K562 (cell line): ENCODE results near the gene TBXAS1. TPM values are rescaled to one million over a fixed set of nuclear protein-coding genes. Genes with fewer than 3 reads are reported as not detected.
A peak's percentile ranks its signal among the peaks of the same experiment; 100 is the strongest.

ENCODE experiments used
- ARID3B ChIP-seq: fragments of 250-450 bp; sonication (Bioruptor Pico); IDR thresholded peaks from 2 replicates; pipeline ENCODE4 v1.4.0; 2020; ENCODE audit warnings: borderline replicate concordance
- ARNT ChIP-seq, 2 experiments: fragments of 450-650 bp; IDR thresholded peaks; 2 replicates each; pipeline ENCODE4 v1.6.1; 2016; ENCODE audit warnings: mild to moderate bottlenecking in 1 of 2
- BRD9 ChIP-seq: fragments of 450-650 bp; IDR thresholded peaks from 2 replicates; pipeline ENCODE4 v1.6.1; 2018; ENCODE audit warnings: low read depth; ENCODE audit not compliant: partially characterized antibody
- C11orf30 ChIP-seq: fragments of 450-650 bp; IDR thresholded peaks from 2 replicates; pipeline ENCODE4 v1.6.1; 2016; ENCODE audit warnings: low read depth, mild to moderate bottlenecking
- CCAR2 ChIP-seq: fragments of 200-400 bp; formaldehyde crosslinking; IDR thresholded peaks from 2 replicates; pipeline ENCODE4 v1.6.1; 2017; ENCODE audit warnings: mild to moderate bottlenecking, low read depth, low read length
- E2F6 ChIP-seq, 2 experiments: IDR thresholded peaks; 2 replicates each; pipeline ENCODE4 v1.6.1; 2011; ENCODE audit warnings: borderline replicate concordance in 1 of 2, control low read depth in 1 of 2, low read depth in 1 of 2, low read length in 1 of 2, mild to moderate bottlenecking in 1 of 2, mixed read lengths in 1 of 2, moderate library complexity in 1 of 2; ENCODE audit not compliant: insufficient read depth in 1 of 2, insufficient read length in 1 of 2, poor library complexity in 1 of 2, severe bottlenecking in 1 of 2; ENCODE audit errors: extremely low read depth in 1 of 2
- EGR1 ChIP-seq: fragments of 450-650 bp; conservative IDR thresholded peaks from 2 replicates; pipeline ENCODE4 v1.6.1; 2017; ENCODE audit warnings: mild to moderate bottlenecking
- ELK1 ChIP-seq: sonication (generic); formaldehyde crosslinking; IDR thresholded peaks from 2 replicates; pipeline ENCODE4 v1.8.1; 2022; ENCODE audit warnings: missing genetic modification reagents
- ERF ChIP-seq: fragments of 450-650 bp; formaldehyde crosslinking; IDR thresholded peaks from 2 replicates; pipeline ENCODE4 v1.4.0; 2020; ENCODE audit warnings: mild to moderate bottlenecking, mixed read lengths
- GTF2E2 ChIP-seq: fragments of 200-800 bp; sonication (Bioruptor generic); IDR thresholded peaks from 2 replicates; pipeline ENCODE4 v1.6.1; 2016; ENCODE audit warnings: missing genetic modification characterization, missing compliant biosample characterization
- IFI16 ChIP-seq: fragments of 250-450 bp; sonication (Bioruptor Pico); IDR thresholded peaks from 2 replicates; pipeline ENCODE4 v2.1.2; 2022; ENCODE audit warnings: mild to moderate bottlenecking, inconsistent platforms
- NCOA1 ChIP-seq: fragments of 450-650 bp; IDR thresholded peaks from 2 replicates; pipeline ENCODE4 v1.6.1; 2016; ENCODE audit warnings: low read depth
- NFRKB ChIP-seq: fragments of 450-650 bp; IDR thresholded peaks from 2 replicates; pipeline ENCODE4 v1.6.1; 2016; ENCODE audit warnings: low read depth
- PHF8 ChIP-seq: fragments of 200-600 bp; sonication (generic); IDR thresholded peaks from 2 replicates; pipeline ENCODE4 v1.6.1; 2012; ENCODE audit warnings: mixed run types, mild to moderate bottlenecking, inconsistent platforms, low read length, moderate library complexity, borderline replicate concordance
- RHOXF2B ChIP-seq: fragments of 250-450 bp; sonication (Bioruptor Pico); conservative IDR thresholded peaks from 2 replicates; pipeline ENCODE4 v1.5.1; 2021
- SMAD4 ChIP-seq: fragments of 250-450 bp; sonication (Bioruptor Pico); conservative IDR thresholded peaks from 2 replicates; pipeline ENCODE4 v1.8.0; 2021; ENCODE audit warnings: inconsistent platforms, mild to moderate bottlenecking, moderate library complexity
- SP2 ChIP-seq: IDR thresholded peaks from 2 replicates; pipeline ENCODE4 v1.6.1; 2011; ENCODE audit warnings: mild to moderate bottlenecking, low read depth, low read length, moderate library complexity; ENCODE audit not compliant: poor library complexity, severe bottlenecking; ENCODE audit errors: extremely low read depth
- TAF15 ChIP-seq: fragments of 200-400 bp; formaldehyde crosslinking; IDR thresholded peaks from 2 replicates; pipeline ENCODE4 v1.6.1; 2017; ENCODE audit warnings: mild to moderate bottlenecking, low read depth, low read length, moderate library complexity
- ZFP1 ChIP-seq: fragments of 450-650 bp; formaldehyde crosslinking; IDR thresholded peaks from 2 replicates; pipeline ENCODE4 v1.4.0; 2020; ENCODE audit warnings: mild to moderate bottlenecking, mixed read lengths
- ZNF165 ChIP-seq: fragments of 250-450 bp; sonication (Bioruptor Pico); IDR thresholded peaks from 2 replicates; pipeline ENCODE4 v1.4.0; 2020; ENCODE audit warnings: borderline replicate concordance
- ZNF175 ChIP-seq: fragments of 200-800 bp; sonication (Bioruptor generic); IDR thresholded peaks from 2 replicates; pipeline ENCODE4 v1.6.1; 2016; ENCODE audit warnings: low read depth, mild to moderate bottlenecking, missing genetic modification characterization, missing compliant biosample characterization
- ZNF217 ChIP-seq: sonication (generic); formaldehyde crosslinking; IDR thresholded peaks from 2 replicates; pipeline ENCODE4 v1.8.0; 2022; ENCODE audit warnings: mild to moderate bottlenecking, missing genetic modification reagents
- ZNF384 ChIP-seq: IDR thresholded peaks from 2 replicates; pipeline ENCODE4 v1.6.1; 2012; ENCODE audit warnings: low read depth, low read length, improper control_type of control experiment
- ZNF696 ChIP-seq: fragments of 250-450 bp; sonication (Bioruptor Pico); conservative IDR thresholded peaks from 2 replicates; pipeline ENCODE4 v1.4.0; 2020; ENCODE audit warnings: mild to moderate bottlenecking, moderate library complexity
- ZZZ3 ChIP-seq: fragments of 450-650 bp; IDR thresholded peaks from 2 replicates; pipeline ENCODE4 v1.6.1; 2016; ENCODE audit warnings: antibody characterized with exemption, mild to moderate bottlenecking, moderate library complexity
- polyA plus RNA-seq, 8 experiments: library from polyadenylated mRNA; depleted of rRNA in 4 of 8; stranded (reverse) in 5 of 8; unstranded in 3 of 8; fragments of >200 nt; fragmentation: Nextera tagmentation in 2 of 8; fragmentation: Illumina TruSeq in 1 of 8; extraction: Ambion mirVana in 2 of 8; extraction: Trizol in 1 of 8; gene quantifications; 2 replicates each; pipeline versions ENCODE4 v1.2.1 to v1.2.3, GENCODE V29; 2011 to 2014; ENCODE audit warnings: inconsistent platforms in 1 of 8, missing spikeins in 1 of 8
- total RNA-seq, 7 experiments: library from RNA; depleted of rRNA in 6 of 7; stranded (reverse); fragments of >200 nt in 6 of 7; fragmentation: Illumina TruSeq in 2 of 7; extraction: Trizol in 2 of 7; gene quantifications; 2 replicates each; pipeline versions ENCODE4 v1.2.1 to v1.2.3, GENCODE V29; 2011 to 2021; ENCODE audit warnings: low replicate concordance in 1 of 7

Gene TBXAS1
- total and polyA plus RNA-seq, 9 of the 15 experiments (the other 6 are each of a cell fraction or from before 2014, with no cell fraction given) = 1.1 to 8.3 (median 1.9) TPM

- TF ChIP-seq SMAD4 (no peak), ERF (CRISPR knock-in tag) (no peak), ZZZ3 (no peak), ARID3B (no peak), NCOA1 (0 out of 2 replicates have a peak, but pooled peaks have one; percentile 17), ZNF165 (CRISPR knock-in tag) (no peak), CCAR2 (no peak), ZNF217 (CRISPR knock-in tag) (no peak), EGR1 (no peak), BRD9 (peak; percentile 64), SP2 (no peak), ZFP1 (CRISPR knock-in tag) (no peak), C11orf30 (peak; percentile 99), ZNF175 (CRISPR knock-in tag) (no peak), E2F6 (IDR thresholded peaks at IDR 0.05; ENCODE audit: borderline replicate concordance in 1 of 2, extremely low read depth in 1 of 2, insufficient read depth in 1 of 2, insufficient read length in 1 of 2, low read depth in 1 of 2, low read length in 1 of 2, poor library complexity in 1 of 2, severe bottlenecking in 1 of 2) (peak in 1 of 2 experiments; percentile 21), ZNF384 (no peak), ELK1 (no peak), ARNT (IDR thresholded peaks at IDR 0.05) (peak in 1 of 2 experiments; percentile 66; a peak in 2 of 4 replicates), ZNF696 (CRISPR knock-in tag) (no peak), RHOXF2B (CRISPR knock-in tag) (no peak), GTF2E2 (tag) (no peak), PHF8 (no peak), NFRKB (peak; percentile 85), TAF15 (no peak), IFI16 (CRISPR knock-in tag) (no peak)
Observed at GRCh38 chr7:139914306-139915267, 85.5 kb downstream of the TBXAS1 start (continued).
